SIG-M5 treated with dmso at 0.1 percent for 504 hours (cell line): ENCODE results near the gene LSM3.
A peak's percentile ranks its signal among the peaks of the same experiment; 100 is the strongest.

ENCODE experiments used
- DNase-seq: peaks from one replicate; lab custom pipeline; 2025; ENCODE audit not compliant: unreplicated experiment; lab: John Stamatoyannopoulos, UW

Gene LSM3

DNA sequence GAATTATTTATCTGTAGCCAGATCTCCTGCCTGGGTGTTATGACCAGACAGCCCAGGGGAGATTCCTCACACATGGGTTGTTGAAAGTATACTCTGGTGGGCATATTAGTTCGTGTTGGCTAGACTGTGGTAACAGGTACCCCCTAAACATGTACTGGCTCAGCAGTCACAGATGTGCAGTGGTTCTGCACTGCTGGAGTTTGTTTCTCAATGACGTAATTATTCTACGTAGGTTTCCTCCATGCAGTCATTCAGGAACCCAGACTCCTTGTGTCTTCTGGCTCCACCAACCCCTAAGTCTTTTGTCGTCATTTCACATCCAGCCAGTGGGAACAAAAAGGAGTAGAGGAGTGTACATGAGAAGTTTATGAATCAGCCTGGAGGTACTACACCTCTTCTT lies 16.2 kb downstream of the LSM3 start:
- DNase-seq = no peak

DNA sequence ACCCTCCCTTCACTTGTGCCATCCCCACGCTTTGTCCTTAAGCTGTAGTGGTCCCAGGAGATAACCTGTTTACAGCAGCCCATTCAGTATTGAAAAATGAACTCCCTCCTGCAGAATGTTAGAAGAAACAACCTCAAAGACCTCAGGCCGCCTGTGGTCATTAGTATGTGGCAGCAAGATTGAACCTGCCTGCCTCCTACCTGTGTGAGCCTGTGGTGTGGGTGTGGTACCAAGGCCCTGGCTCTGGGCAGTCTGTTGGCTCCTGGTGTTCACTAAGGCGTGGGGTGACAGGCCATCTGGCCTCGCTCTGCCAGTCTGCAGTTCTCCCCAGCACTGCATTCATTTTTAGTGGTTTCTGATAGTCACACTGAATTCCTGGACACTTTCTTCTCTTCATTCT lies 21.0 kb downstream of the LSM3 start:
- DNase-seq = no peak

DNA sequence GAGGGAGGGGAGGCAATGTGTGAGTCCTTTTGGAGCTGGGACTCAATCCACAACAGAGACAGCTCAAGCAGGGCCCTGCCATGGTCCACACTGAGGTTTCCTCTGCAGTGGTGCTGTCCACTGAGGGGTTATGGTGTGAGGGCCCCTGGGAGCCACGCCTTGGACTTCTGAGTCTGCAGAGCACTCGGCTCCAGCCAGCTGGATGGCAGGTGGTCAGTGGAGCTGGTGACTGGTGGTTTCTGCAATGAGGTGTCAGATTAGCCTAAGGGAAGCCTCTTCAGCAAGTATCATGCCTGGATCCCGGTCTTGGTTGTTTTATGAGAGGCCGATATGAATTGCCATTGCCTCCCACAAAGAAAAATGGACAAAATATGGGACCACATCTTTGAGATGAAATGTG lies 21.7 kb downstream of the LSM3 start:
- no peak for DNase-seq

DNA sequence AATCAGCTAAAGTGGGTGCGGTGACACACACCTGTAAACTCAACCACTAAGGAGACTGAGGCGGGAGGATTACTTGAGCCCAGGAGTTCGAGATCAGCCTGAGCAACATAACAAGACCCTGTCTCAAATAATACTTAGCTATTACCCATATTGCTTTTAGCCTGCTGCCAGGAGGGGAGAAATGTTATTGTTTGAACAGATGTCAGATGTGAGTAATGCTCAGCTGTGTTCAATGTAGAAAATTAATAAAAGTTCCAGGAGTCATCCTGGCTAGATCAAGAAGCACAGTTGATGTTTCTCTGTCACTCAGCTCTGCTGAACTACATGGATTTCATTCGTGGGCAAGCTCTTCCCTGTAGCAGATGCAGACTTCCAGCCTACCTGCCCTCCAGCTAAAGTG lies 22.2 kb downstream of the LSM3 start:
- no peak for DNase-seq

DNA sequence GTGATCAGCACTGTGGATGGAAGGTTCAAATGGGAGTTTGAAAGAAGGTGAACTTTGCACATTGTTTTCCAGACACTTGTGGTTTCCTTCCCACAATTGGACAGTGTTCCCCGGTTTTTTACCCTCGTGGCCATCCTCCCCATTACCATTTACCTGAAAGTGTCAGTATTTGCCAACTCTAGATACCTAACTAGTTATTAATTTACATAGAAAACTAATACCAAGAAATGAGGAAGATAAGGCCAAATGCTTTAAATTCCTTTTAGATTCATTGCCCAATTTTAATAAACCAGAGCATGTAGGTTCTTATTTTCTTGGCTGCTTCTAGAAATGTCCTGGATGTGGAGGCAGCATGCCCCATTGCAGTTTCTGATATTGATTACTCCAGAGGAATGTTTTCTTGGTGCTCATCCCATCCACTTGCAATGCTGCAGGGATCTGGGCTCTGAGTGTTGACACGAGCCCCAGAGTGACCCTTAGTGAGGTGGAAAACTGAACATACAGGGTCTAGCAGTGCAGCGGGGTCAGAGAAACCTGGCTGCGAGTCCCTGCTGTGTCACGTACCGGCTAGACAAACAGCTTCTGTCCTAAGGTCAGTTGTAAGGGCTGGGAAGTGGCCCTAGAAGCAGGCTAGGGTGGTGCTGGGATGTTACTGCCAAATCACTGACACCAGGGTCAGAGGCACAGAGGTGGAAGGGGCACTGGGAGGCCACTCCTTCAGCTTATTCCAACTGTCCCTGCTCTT lies 23.5 kb downstream of the LSM3 start:
- no peak for DNase-seq

DNA sequence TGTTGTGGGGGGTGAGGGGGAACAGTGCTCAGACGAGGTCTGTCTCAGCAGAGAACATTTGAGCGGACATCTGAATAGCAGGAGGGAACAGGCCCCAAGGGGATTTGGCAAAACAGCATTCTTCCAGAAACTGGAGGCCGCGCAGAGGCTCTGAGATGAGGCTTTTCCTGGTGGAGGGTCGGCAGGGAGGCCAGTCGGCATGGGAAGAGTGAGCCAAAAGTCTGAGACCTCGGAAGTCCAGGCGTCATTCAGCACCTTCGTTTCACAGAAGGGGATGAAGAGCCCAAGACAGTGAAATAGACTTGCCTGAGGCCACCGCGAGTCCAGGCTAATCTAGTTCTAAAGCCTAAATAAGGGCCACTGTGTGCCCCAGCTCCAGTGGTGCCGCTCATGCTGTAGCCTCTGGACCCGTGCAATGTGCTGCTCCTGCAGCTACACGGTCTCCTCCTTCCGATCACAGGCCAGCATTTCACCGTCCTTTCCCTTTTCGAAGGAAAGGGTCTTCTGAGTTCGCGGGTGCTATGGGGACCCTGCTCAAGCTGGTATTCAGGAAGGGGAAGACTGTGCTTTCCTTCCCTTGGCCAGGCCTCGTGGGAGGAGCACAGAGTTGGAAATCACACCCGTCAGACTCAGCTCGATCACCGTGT lies 24.4 kb downstream of the LSM3 start:
- no peak for DNase-seq

DNA sequence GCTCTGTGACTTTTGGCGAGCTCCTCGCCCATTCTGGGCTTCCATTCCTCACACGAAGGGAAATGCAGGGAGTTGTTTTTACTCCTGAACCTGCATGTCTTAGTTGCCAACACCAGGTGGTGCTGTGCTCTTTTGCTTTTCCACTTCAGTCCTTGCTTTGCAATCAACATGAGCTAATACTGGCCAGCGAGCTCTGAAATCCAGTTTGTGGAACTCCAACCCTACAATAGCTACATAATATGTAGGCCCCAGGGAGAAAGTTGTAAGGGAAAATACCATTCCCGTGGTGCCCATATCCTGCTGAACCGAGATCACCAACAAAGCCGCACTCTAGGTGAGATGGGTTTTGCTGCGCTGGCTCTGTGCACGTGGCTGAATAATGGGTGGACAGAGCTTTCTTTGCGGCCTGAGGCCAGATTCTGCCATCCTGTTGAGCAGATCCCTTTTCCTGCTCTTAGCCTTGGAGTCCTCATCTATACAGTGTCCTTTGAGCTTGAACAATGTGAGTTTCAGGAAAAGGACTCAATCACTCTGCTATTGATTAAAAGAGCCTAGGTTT lies 25.0 kb downstream of the LSM3 start:
- peak; percentile 90 for DNase-seq

DNA sequence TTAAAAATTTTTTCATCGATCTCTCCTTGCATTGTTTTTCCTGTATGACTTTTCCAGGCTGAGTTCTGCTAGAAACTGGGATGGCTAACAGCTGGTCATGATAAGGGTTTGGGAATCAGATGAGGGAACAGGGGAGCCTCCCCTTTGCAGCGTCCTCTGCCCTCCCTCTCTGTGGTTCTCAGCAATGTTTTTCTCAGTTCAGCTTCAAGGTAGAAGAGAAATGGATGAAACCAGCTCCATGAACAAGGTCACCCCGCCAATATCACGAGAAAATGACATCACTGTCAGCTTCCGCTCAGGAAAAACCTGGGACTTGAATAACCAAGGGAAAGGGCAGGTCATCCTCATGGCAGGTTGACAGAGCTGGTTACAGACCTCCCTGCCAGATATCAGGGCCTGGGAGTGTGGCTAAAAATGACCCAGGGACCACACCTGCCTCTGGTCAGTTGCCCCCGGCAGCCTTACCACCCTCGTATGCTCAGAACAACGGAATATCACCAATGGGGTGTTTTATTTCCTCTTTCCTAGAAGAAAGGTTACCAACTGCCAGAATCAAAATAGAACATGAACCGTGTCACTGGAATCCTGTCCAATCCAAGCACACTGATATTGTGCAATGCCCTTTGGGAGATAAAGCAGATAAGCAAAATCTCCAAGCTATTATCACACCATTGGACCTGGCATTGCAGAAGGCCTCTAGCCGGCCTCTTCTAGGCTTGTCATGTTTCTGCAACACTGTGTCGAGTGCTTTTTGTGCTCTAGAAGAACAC lies 26.1 kb downstream of the LSM3 start:
- peak; percentile 94 for DNase-seq

DNA sequence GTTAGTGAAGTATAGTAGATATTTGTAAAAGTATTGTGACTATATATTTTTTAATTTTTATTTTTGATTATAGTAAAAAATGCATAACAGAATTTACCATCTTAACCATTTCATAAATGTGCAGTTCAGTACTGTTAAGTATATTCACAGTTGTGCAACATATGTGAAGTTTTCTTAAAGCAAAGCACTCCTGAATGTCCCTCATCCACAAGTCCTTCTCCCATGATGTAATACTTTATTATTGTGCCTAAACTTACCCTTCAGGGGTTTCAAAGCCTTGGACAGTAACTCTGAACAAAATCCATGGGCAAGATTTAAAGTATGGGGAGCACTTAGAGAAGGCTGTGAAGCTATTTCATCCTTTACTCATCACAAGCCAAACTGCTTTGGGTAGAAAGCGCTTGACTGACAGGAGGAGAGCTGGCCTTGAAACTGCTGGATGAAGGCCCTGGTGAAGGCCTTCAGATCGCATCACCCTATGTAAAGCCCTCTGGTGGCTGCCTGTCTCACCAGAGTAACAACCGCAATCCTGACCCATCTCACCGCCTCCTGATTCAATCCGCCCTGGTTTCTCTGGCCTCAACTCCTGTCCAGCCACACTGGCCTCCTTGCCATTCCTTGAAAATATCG lies 28.0 kb downstream of the LSM3 start:
- peak; percentile 22 for DNase-seq

DNA sequence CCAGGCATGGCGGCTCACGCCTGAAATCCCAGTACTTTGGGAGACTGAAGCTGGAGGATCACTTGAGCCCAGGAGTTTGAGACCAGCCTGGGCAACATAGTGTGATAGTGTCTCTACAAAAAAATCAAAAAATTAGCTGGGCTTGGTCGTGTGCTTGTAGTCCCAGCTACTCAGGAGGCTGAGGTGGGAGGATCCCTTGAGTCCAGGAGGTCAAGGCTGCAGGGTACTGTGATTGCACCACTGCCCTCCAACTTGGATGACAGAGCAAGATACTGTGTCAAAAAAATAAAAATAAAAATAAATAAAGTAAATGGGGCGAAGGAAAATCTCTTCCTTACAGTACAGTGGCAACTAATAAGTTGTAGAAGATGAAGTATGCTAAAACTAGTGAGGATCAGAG lies 29.6 kb downstream of the LSM3 start:
- DNase-seq = no peak

DNA sequence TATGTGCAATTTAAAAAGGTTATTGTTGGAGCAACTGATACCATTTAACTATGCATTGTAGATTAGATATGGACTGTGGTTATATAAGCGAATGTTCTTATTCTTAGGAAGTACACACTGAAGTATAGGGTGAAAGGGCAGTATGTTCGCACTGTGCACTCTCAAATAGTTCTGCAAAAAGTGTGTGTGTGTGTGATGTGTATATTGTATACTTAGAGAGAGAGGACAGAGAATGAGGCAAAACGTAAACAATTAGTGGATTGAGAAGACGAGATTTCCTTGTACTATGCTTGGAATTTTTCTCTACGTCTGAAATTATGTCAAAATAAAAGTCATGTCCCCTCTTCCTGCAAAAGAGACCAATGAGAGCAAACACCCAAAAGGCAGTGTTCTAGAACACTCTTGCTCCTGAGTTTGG lies 30.4 kb downstream of the LSM3 start:
- no peak for DNase-seq

DNA sequence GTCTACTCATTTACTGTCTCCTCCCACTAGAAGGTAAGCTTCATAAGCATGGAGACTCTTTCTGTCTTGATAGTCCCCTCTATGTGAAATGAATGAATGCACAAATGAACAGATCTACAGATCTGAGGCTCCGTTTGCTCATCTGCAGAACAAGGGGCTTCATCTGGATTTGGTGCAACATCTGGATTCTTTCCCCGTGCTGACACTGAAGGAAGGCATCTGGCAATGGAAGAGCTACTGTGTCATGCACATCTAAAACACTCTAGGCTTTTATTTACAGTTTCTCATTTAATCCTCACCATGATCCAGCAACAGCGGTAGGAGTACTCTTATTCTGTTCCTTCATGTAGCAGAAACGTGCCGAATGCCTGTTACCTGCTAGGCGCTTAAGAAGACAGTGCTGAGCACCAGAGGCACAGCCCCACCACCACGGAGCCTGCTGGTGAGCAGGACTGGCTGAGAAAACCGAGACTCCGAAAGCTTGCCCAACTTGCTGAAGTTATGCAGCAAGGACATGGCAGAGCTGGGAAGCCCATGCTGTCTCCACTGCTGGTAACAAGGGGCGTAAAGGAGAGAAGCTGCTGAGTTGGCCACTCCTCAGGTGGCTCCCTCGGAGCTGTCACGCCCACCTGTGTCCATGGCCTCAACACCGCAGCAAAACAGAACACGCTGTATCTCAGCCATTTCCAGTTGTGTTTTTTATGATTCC lies 31.1 kb downstream of the LSM3 start:
- DNase-seq = no peak

DNA sequence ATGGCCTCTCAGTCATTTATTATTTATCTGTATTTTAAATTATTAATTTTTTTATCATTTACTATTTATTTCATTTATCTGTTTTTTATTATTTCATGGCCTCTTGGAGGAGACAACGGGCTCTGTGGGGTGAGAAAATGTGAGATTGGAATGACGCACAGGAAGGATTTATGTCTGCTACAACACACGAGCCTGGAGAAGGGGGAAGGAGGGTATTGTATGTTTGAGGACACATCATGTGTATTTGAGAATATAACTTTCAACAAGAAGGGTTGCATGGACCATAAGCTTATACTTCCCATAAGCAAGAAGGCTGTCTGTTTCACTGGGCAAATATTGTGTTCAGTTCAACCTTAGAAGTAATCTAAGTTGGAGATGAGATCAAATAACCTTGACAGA lies 31.7 kb downstream of the LSM3 start:
- DNase-seq = no peak

DNA sequence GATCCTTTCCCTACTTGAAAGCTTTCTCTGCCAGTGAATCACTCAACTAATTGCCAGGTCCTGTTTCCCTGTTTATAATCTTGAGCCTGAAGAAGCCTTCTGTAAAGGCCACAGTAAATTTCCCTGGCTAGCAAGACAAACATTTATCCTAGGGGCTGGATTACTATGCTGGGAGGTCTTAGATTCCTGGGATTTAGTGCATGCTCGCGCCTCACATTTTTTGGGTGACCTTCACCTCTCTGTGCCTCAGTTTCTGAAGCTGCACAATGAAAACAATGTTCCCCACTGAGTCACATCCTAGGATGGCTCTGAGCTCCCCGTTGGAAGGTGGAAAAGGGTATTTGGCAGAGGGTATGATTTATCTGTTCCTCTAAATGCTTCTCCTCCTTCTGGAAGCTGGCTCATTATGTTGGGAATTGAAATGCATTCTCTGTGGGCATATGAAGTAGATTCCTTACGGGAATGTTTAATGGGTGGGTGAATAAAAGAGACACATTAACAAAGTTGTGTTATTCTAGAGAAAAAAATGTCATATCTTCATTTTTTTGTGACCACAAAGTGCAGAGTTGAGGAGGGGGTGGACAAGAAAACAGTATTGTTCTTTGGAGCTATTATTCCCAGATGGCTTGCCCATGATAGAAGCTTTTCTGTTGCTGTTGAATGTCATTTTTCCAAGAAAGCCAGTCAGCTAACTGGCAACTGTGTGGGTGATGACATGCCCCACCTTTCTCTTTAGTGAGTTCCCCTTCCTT lies 32.4 kb downstream of the LSM3 start:
- DNase-seq = no peak

DNA sequence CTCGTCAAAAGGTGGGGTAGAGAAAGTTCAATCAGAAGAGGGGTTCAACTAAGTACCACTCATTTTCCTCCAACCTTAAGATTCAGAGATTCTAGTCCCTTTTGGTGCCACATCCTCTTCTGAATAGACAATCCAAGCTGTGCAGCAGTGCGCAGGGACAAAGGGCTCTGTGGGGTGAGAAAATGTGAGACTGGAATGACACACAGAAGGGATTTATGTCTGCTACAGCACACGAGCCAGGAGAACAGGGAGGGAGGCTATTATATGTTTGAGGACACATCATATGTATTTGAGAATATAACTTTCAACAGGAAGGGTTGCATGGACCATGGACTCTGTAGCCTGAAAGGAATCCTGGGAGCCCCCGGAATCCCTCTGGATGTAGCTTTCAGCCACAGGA lies 33.0 kb downstream of the LSM3 start:
- DNase-seq = no peak

DNA sequence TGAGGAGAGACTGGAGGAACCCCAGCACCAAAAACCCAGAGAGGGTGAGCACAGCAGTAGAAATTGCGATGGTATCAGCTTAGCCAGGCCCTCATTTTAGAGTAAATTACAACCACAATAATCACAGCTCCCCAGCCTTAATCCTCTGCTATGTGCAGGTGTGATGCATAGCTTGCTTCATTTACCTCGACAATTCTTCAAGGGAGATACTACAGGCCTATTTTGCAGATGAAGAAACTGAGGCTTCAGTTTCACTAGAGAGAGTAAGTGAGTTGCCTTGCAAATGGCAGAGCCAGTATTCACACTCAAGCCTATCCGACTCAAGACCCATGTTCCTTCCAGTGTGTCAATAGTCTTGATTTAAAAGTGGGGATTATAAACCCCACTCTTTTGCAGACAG lies 33.4 kb downstream of the LSM3 start:
- DNase-seq = no peak

DNA sequence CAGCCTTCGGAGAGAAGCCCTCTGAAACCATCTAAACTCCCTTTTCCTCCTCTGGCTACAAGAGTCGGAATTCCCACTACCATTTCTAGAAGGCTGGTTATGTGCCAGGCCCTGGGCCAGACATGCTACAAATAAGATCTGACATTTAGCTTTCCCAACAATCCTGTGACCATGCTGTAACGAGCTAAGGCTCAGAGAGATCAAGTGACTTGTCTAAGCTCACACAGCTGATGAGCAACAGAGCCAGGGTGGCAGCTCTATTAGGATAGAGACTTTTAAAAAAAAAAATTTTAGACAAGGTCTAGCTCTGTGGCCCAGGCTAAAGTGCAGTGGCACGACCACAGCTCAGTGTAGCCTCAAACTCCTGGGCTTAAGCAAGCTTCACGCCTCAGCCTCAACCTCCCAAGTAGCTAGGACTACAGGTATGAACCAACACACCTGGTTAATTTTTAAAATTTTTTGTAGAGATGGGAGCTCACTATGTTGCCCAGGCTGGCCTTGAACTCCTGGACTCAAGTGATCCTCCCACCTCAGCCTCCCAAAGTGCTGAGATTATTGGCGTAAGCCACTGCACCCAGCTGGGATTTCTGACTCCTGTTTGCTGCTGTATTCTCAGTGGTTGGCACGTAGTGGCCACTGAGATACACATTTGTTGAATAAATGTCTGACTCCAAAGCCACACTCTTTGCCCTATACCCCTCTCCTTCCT lies 34.6 kb downstream of the LSM3 start:
- DNase-seq = no peak

DNA sequence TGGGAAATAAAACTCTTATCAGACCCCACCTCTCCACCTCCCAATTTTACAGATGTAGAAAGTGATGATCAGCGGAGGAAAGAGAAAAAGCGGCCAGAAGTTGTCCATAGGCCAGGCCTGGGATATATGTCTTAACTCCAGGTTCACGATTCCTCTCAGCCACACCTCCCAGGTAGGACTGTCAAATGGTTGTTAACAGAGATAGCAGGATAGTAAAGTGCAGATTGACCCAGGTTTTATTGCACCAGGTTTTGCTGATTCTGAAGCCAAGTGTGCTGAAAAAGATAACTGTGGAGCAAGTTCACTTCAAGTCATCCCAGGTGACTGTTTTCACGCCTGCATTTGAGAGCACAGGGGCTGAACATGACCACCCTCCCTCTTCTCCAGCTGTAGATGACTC lies 36.1 kb downstream of the LSM3 start:
- DNase-seq = no peak

DNA sequence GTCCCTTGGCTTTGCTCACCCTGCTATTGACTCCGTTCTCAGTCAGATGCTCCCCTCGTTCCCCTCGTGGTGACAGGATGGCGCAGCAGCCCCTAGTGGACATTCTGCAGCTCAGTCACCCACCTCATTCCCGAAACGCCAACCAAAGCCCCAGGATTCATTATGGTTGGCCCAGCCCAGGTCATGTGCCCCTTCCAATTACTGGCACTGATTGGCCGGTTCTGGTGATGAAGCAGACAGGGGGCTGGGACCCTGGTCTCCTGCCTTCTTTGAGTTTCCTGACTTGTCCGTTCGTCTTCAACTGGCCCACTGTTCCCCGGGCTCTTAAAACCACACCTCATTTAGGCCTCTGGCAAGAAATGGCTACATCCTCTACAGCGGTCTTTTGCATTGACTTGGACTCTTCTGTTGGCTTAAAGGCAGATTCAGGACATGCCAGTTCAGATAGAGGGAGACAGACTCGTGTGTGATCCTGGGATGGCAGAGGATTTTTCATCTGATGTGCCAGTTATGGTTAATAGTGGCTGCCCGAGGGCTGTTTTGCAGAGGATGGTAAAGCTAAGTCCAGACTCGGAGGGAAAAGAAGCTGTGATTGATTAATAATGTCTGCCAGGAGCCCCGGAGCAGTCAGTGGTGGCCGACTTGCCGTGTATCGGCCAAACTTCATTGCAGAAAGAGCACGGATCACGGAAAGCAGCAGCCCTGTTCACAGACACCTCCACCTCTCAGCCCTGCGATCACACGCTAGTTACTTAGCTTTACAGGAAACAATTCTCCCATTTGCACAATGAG lies 37.8 kb downstream of the LSM3 start:
- DNase-seq = no peak
